GM21360 (cell line): ENCODE measurements around the gene OSBPL3.

ENCODE experiments used
- ATAC-seq: cut with Tn5 transposase; IDR thresholded peaks from one replicate; pipeline ENCODE4 v1.9.1; 2021; ENCODE audit warnings: mild to moderate bottlenecking, moderate library complexity; ENCODE audit not compliant: unreplicated experiment

The OSBPL3 gene

GRCh38 chr7:24981171-24981951, 1.4 kb upstream of the OSBPL3 start:
- ATAC-seq, result no peak

GRCh38 chr7:24980534-24981170, 674 bp upstream of the OSBPL3 start:
- ATAC-seq, result peak; percentile 13

- ATAC-seq, result peak; percentile 43
These were observed 512 bp downstream of the OSBPL3 start for GRCh38 chr7:24979470-24979862.

GRCh38 chr7:24978843-24979469, 1.0 kb downstream of the OSBPL3 start:
- ATAC-seq, result no peak

- no peak for ATAC-seq
These were observed 4.2 kb downstream of the OSBPL3 start for GRCh38 chr7:24975644-24976260.

- no peak for ATAC-seq
These were observed 4.8 kb downstream of the OSBPL3 start for GRCh38 chr7:24975172-24975571.

- no peak for ATAC-seq
These were observed 5.7 kb downstream of the OSBPL3 start for GRCh38 chr7:24974026-24974832.

- no peak for ATAC-seq
These were observed 7.0 kb downstream of the OSBPL3 start for GRCh38 chr7:24972991-24973390.

GRCh38 chr7:24972166-24972477, 7.9 kb downstream of the OSBPL3 start:
- no peak for ATAC-seq

GRCh38 chr7:24971333-24972165, 8.4 kb downstream of the OSBPL3 start:
- no peak for ATAC-seq

GRCh38 chr7:24970676-24971075, 9.3 kb downstream of the OSBPL3 start:
- ATAC-seq, result no peak

GRCh38 chr7:24968165-24968564, 11.8 kb downstream of the OSBPL3 start:
- no peak for ATAC-seq

GRCh38 chr7:24967696-24968095, 12.3 kb downstream of the OSBPL3 start:
- ATAC-seq, result no peak

GRCh38 chr7:24966802-24967201, 13.2 kb downstream of the OSBPL3 start:
- ATAC-seq, result no peak

GRCh38 chr7:24965831-24966708, 13.9 kb downstream of the OSBPL3 start:
- peak; percentile 75 for ATAC-seq

- no peak for ATAC-seq
These were observed 15.8 kb downstream of the OSBPL3 start for GRCh38 chr7:24964191-24964590.

GRCh38 chr7:24963218-24963617, 16.8 kb downstream of the OSBPL3 start:
- ATAC-seq, result no peak

- ATAC-seq, result no peak
These were observed 17.5 kb downstream of the OSBPL3 start for GRCh38 chr7:24962418-24962962.
